ENCODE measurements around the gene HAUS3. TPM values are rescaled to one million over a fixed set of nuclear protein-coding genes. Genes with fewer than 3 reads are reported as not detected.

Gene HAUS3
- total and polyA plus RNA-seq, 2 experiments from 2014 or later: 7.1 to 9.8 TPM

- Histone ChIP-seq H3K4me1 (ENCODE audit: insufficient read depth) (no peaks in the 10 kb centered on the region), H3K27me3 (no peaks in the 10 kb centered on the region), H3K9me3 (ENCODE audit: low read depth) (no peaks in the 10 kb centered on the region), H4K20me1 (ENCODE audit: insufficient read depth, poor library complexity, severe bottlenecking) (no peaks in the 10 kb centered on the region), H3K4me2 (no peak overlapping the region), H3K9me2 (replicated peaks; ENCODE audit: insufficient read depth) (no peaks in the 10 kb centered on the region), H3K79me2 (no peaks in the 10 kb centered on the region), H3K36me3 (replicated peaks; ENCODE audit: insufficient read depth, low read depth) (no peaks in the 10 kb centered on the region), H2AFZ (no peak overlapping the region), H3K27ac (no peak overlapping the region), H3K4me3 (no peak overlapping the region)
- TF ChIP-seq EZH2 (IDR thresholded peaks at IDR 0.05; ENCODE audit: borderline replicate concordance) (no peak), CTCF (IDR thresholded peaks at IDR 0.05; ENCODE audit: poor library complexity) (peak; percentile 57)
- 39% methylated on average over 9 of the region's 9 CpGs for WGBS (ENCODE audit: low lambda C conversion rate, missing lambda C conversion rate)
- DNase-seq (ENCODE audit: low spot score): peak; percentile 66
These were observed 55.6 kb downstream of the HAUS3 start for GRCh38 chr4:2186133-2186864.

- no peak for TF ChIP-seq EZH2phosphoT487 (IDR thresholded peaks at IDR 0.05; ENCODE audit: low read depth, severe bottlenecking, unreplicated experiment)
- TF ChIP-seq CTCF (IDR thresholded peaks at IDR 0.05; ENCODE audit: poor library complexity): no peak
- no peak for TF ChIP-seq EZH2 (IDR thresholded peaks at IDR 0.05; ENCODE audit: borderline replicate concordance)
- Histone ChIP-seq H2AFZ (no peak overlapping the region), H3K27ac (no peak overlapping the region), H3K4me1 (ENCODE audit: insufficient read depth) (no peaks in the 10 kb centered on the region), H3K79me2 (no peaks in the 10 kb centered on the region), H3K27me3 (no peaks in the 10 kb centered on the region), H3K36me3 (replicated peaks; ENCODE audit: insufficient read depth, low read depth) (no peaks in the 10 kb centered on the region), H3K9me3 (ENCODE audit: low read depth) (no peaks in the 10 kb centered on the region), H3K4me3 (no peak overlapping the region), H3K4me2 (no peak overlapping the region), H4K20me1 (ENCODE audit: insufficient read depth, poor library complexity, severe bottlenecking) (no peaks in the 10 kb centered on the region), H3K9me2 (replicated peaks; ENCODE audit: insufficient read depth) (no peaks in the 10 kb centered on the region)
- DNase-seq (ENCODE audit: low spot score): no peak
These were observed 58.5 kb downstream of the HAUS3 start for GRCh38 chr4:2183394-2183793.

GRCh38 chr4:2182994-2183393 is 58.9 kb downstream of the HAUS3 start:
- 54% methylated on average over 3 of the region's 3 CpGs for WGBS (ENCODE audit: low lambda C conversion rate, missing lambda C conversion rate)
- no peaks in the 10 kb centered on the region for H3K79me2 ChIP-seq
- TF ChIP-seq EZH2 (IDR thresholded peaks at IDR 0.05; ENCODE audit: borderline replicate concordance) (no peak), CTCF (IDR thresholded peaks at IDR 0.05; ENCODE audit: poor library complexity) (no peak), EZH2phosphoT487 (IDR thresholded peaks at IDR 0.05; ENCODE audit: low read depth, severe bottlenecking, unreplicated experiment) (no peak)
- H3K4me2 ChIP-seq: no peak overlapping the region
- H3K27me3 ChIP-seq: no peaks in the 10 kb centered on the region
- H3K27ac ChIP-seq: no peak overlapping the region
- no peaks in the 10 kb centered on the region for H3K4me1 ChIP-seq (ENCODE audit: insufficient read depth)
- no peaks in the 10 kb centered on the region for H3K9me3 ChIP-seq (ENCODE audit: low read depth)
- H3K36me3 ChIP-seq (replicated peaks; ENCODE audit: insufficient read depth, low read depth): no peaks in the 10 kb centered on the region
- no peak overlapping the region for H3K4me3 ChIP-seq
- DNase-seq (ENCODE audit: low spot score): no peak
- no peaks in the 10 kb centered on the region for H3K9me2 ChIP-seq (replicated peaks; ENCODE audit: insufficient read depth)
- no peak overlapping the region for H2AFZ ChIP-seq
- no peaks in the 10 kb centered on the region for H4K20me1 ChIP-seq (ENCODE audit: insufficient read depth, poor library complexity, severe bottlenecking)

Data from hepatocyte (in vitro differentiated cells).